ACHN (cell line): Measurements from ENCODE around the gene LPIN2.

Experiments used
- DNase-seq: peaks from one replicate; pipeline ENCODE4 v3.0.0-alpha.2; 2015
- in situ Hi-C: cut with HindIII; loops from 2 replicates; pipeline ENCODE4 v1.10.0; 2017; ENCODE audit warnings: low sequenced_read_pairs, low pct_ligation_motif_present, low pct_unique_long_range_greater_than_20kb

LPIN2 gene

GRCh38 chr18:2987876-2988790 lies 24.8 kb downstream of the LPIN2 start:
- in situ Hi-C loops = no loop called here
- no peak for DNase-seq

- in situ Hi-C loops = no loop called here
- DNase-seq = no peak
Observed at GRCh38 chr18:2986150-2986865, 26.6 kb downstream of the LPIN2 start.

- in situ Hi-C loops = no loop called here
- peak; percentile 60 for DNase-seq
Observed at GRCh38 chr18:2985628-2986027, 27.3 kb downstream of the LPIN2 start.

- in situ Hi-C loops = no loop called here
- no peak for DNase-seq
Observed at GRCh38 chr18:2984703-2985261, 28.2 kb downstream of the LPIN2 start.

GRCh38 chr18:2984091-2984490 lies 28.9 kb downstream of the LPIN2 start:
- in situ Hi-C loops = no loop called here
- DNase-seq = no peak

- no peak for DNase-seq
- in situ Hi-C loops = no loop called here
Observed at GRCh38 chr18:2983296-2983695, 29.6 kb downstream of the LPIN2 start.

- in situ Hi-C loops = no loop called here
- peak; percentile 47 for DNase-seq
Observed at GRCh38 chr18:2982452-2983269, 30.3 kb downstream of the LPIN2 start.

GRCh38 chr18:2982022-2982421 lies 30.9 kb downstream of the LPIN2 start:
- DNase-seq = no peak
- in situ Hi-C loops = no loop called here

- DNase-seq = peak; percentile 79
- in situ Hi-C loops = no loop called here
Observed at GRCh38 chr18:2981212-2981728, 31.7 kb downstream of the LPIN2 start.

- DNase-seq = peak; percentile 41
- in situ Hi-C loops = no loop called here
Observed at GRCh38 chr18:2979871-2980790, 32.8 kb downstream of the LPIN2 start.

GRCh38 chr18:2979129-2979528 lies 33.8 kb downstream of the LPIN2 start:
- peak; percentile 61 for DNase-seq
- in situ Hi-C loops = no loop called here

GRCh38 chr18:2978661-2979106 lies 34.3 kb downstream of the LPIN2 start:
- in situ Hi-C loops = no loop called here
- DNase-seq = peak; percentile 51

GRCh38 chr18:2978208-2978607 lies 34.7 kb downstream of the LPIN2 start:
- in situ Hi-C loops = no loop called here
- DNase-seq = no peak

- in situ Hi-C loops = no loop called here
- DNase-seq = no peak
Observed at GRCh38 chr18:2976218-2977132, 36.5 kb downstream of the LPIN2 start.

GRCh38 chr18:2974731-2975130 lies 38.2 kb downstream of the LPIN2 start:
- in situ Hi-C loops = no loop called here
- no peak for DNase-seq

GRCh38 chr18:2971741-2972552 lies 41.0 kb downstream of the LPIN2 start:
- DNase-seq = peak; percentile 46
- in situ Hi-C loops = no loop called here
